Measurements from ENCODE around the gene RSPO4.
"Not testable (repeated sequence)": the region's sequence is repeated elsewhere in the genome, so short reads cannot be mapped to it uniquely, and the experiment has no call there.

Gene RSPO4

DNA sequence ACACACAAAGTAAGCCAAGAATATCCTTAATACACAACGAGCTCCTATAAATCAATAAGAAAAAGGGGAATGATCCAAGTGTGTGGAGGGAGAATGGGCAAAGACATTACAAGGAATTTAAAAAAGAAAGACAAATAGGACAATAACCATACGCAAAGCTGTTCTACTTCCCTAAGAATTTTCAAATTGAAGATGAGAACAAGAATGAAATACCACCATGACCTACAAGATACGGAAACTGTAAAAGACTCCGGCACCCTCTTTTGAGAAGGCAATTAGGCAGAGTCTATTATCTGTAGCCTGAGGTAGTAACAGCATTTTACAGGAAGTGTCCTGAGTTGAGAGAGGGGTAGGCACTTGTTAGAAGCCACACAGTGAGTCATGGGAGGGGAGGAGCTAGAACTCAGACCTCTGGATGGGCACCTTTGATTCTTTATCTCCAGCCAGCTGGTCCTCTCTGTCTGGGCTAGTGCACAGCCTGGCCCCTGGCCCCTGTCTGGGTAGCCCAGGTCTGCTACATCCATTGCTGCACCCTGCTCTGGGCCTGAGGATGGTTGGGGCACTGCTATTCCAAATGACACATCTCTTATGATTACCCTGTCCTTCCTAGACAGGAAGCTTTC lies 15.3 kb downstream of the RSPO4 start:
- Histone ChIP-seq H3K27me3 (ENCODE audit: control insufficient read depth, insufficient read depth, low read length) (peaks cover 32% of the 10 kb centered on the region), H3K9me3 (replicated peaks; ENCODE audit: low read length) (no peaks in the 10 kb centered on the region), H3K4me2 (ENCODE audit: low read length) (no peak overlapping the region), H3K4me3 (ENCODE audit: low read length) (no peak overlapping the region), H3K36me3 (ENCODE audit: insufficient read depth, low read length) (no peaks in the 10 kb centered on the region), H3K9ac (ENCODE audit: low read depth, low read length) (no peak overlapping the region), H3K4me1 (ENCODE audit: control insufficient read depth, insufficient read depth, low read length) (no peaks in the 10 kb centered on the region)

DNA sequence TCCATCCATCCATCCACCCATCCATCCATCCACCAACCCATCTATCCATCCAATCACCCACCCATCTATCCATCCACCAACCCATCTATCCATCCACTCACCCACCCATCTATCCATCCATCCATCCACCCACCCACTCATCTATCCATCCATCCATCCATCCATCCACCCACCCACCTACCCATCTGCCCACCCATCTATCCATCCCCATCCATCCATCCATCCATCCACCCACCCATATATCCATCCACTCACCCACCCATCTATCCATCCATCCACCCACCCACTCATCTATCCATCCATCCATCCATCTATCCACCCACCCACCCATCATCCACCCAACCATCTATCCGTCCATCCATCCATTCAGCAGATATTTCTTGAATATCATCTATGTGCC lies 17.1 kb downstream of the RSPO4 start:
- H3K9ac ChIP-seq (ENCODE audit: low read depth, low read length); H3K36me3 ChIP-seq (ENCODE audit: insufficient read depth, low read length); H3K9me3 ChIP-seq (replicated peaks; ENCODE audit: low read length); H3K4me1 ChIP-seq (ENCODE audit: control insufficient read depth, insufficient read depth, low read length); H3K4me2 ChIP-seq (ENCODE audit: low read length); H3K4me3 ChIP-seq (ENCODE audit: low read length): not testable (repeated sequence)
- H3K27me3 ChIP-seq (ENCODE audit: control insufficient read depth, insufficient read depth, low read length): peaks cover 30% of the 10 kb centered on the region

DNA sequence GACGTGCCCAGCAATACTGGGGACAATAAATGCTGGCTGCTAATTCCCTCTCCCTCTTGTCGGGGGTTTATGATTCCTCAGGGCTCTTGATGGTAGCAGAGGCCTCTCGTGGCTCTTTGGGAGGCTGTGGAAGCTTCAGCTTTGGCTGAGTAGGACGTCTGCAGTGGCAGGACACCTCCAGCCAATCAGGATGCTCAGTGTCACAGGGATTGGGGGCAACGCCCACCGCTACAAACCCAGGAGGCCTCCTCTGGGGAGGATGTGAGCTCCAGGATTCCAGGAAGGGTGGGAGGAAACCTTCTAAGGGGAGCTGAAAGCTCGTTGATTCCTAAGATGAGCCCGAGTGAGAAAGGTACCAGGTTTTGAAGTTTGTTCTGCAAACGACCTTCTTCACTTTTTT lies 19.4 kb downstream of the RSPO4 start:
- Histone ChIP-seq H3K4me2 (ENCODE audit: low read length) (no peak overlapping the region), H3K4me1 (ENCODE audit: control insufficient read depth, insufficient read depth, low read length) (no peaks in the 10 kb centered on the region), H3K9ac (ENCODE audit: low read depth, low read length) (no peak overlapping the region), H3K27me3 (ENCODE audit: control insufficient read depth, insufficient read depth, low read length) (peaks cover 30% of the 10 kb centered on the region), H3K36me3 (ENCODE audit: insufficient read depth, low read length) (no peaks in the 10 kb centered on the region), H3K4me3 (ENCODE audit: low read length) (no peak overlapping the region), H3K9me3 (replicated peaks; ENCODE audit: low read length) (no peaks in the 10 kb centered on the region)

DNA sequence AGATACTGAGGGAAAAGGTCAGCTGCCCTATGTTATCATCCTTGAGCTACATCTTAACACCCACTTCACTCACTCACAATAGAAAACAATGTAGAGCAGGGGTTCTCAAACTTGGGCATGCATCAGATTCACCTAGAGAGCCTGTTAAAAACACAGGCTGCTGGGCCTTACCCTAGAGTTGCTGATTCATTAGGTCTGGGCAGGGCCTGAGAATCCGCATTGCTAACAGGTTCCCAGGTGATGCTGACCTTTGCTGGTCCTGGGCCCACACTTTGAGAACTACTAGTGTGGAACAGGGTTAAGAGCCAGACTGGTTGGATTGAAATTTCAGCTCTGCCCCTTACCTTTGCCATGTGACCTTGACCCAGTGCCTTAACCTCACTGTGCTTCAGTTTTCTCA lies 25.1 kb downstream of the RSPO4 start:
- H3K4me1 ChIP-seq (ENCODE audit: control insufficient read depth, insufficient read depth, low read length): no peaks in the 10 kb centered on the region
- H3K27me3 ChIP-seq (ENCODE audit: control insufficient read depth, insufficient read depth, low read length): peaks cover 24% of the 10 kb centered on the region
- no peaks in the 10 kb centered on the region for H3K9me3 ChIP-seq (replicated peaks; ENCODE audit: low read length)
- no peak overlapping the region for H3K4me3 ChIP-seq (ENCODE audit: low read length)
- H3K9ac ChIP-seq (ENCODE audit: low read depth, low read length): no peak overlapping the region
- no peak overlapping the region for H3K4me2 ChIP-seq (ENCODE audit: low read length)
- H3K36me3 ChIP-seq (ENCODE audit: insufficient read depth, low read length): no peaks in the 10 kb centered on the region

DNA sequence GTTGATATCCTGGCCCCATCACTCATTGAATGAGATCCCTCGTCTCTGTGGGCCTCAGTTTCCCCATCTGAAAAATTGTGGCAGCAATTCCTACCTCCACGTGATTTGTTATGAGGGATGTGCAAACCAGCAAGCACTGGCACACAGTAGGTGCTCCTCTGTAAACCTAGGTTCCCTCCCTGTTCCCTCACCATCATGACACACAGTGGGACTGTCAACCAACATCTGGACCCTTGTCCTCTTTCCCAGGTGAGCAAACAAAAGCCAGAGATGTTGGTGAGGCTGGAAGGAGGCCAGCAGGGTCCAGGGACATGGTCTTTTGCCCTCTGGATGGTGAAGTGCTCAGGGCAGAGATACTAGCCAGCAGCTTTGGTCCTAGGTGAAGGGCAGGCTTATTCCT lies 26.1 kb downstream of the RSPO4 start:
- no peaks in the 10 kb centered on the region for H3K9me3 ChIP-seq (replicated peaks; ENCODE audit: low read length)
- H3K4me3 ChIP-seq (ENCODE audit: low read length): no peak overlapping the region
- H3K9ac ChIP-seq (ENCODE audit: low read depth, low read length): no peak overlapping the region
- H3K4me2 ChIP-seq (ENCODE audit: low read length): no peak overlapping the region
- peaks cover 21% of the 10 kb centered on the region for H3K27me3 ChIP-seq (ENCODE audit: control insufficient read depth, insufficient read depth, low read length)
- no peaks in the 10 kb centered on the region for H3K4me1 ChIP-seq (ENCODE audit: control insufficient read depth, insufficient read depth, low read length)
- no peaks in the 10 kb centered on the region for H3K36me3 ChIP-seq (ENCODE audit: insufficient read depth, low read length)

DNA sequence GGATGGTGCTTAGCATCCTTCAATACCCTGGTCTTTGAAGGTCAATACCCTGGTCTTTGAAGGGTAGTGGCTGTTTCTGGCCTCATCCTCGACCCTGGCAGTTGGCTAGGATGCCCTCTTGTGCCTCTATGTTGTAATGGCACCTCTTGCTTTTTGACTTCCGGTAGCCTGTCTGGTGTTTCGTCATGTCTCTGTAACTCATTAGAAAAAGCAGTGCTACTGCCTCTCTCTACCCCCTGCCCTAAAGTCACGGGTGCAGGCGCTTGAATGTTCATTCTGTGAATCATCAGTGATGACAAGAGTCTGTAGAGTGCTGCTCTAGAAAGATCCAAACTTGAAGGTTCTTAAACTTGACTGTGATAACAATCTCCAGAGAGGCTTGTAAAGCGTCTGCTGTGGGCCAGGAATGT lies 28.3 kb downstream of the RSPO4 start:
- Histone ChIP-seq H3K27me3 (ENCODE audit: control insufficient read depth, insufficient read depth, low read length) (peaks cover 21% of the 10 kb centered on the region), H3K36me3 (ENCODE audit: insufficient read depth, low read length) (no peaks in the 10 kb centered on the region)

DNA sequence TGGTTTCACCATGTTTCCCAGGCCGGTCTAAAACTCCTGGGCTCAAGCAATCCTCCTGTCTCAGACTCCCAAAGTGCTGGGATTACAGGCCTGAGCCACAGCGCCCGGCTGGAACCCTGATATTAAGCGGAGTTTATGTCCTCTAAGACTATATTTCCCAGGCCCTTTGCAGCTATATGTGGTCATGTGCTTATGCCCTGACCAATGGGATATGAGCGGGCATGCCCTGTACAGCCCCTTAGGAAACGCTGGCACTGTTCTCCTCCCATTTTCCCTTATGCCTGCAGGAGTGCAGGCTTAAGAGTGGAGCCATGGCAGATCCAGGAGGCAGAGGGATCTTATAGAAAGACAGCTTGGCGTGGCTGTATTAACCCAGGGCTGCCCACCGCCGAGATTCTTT lies 29.9 kb downstream of the RSPO4 start:
- H3K27me3 ChIP-seq (ENCODE audit: control insufficient read depth, insufficient read depth, low read length): peaks cover 21% of the 10 kb centered on the region
- H3K9ac ChIP-seq (ENCODE audit: low read depth, low read length): no peak overlapping the region
- H3K4me2 ChIP-seq (ENCODE audit: low read length): no peak overlapping the region
- no peaks in the 10 kb centered on the region for H3K9me3 ChIP-seq (replicated peaks; ENCODE audit: low read length)
- no peaks in the 10 kb centered on the region for H3K4me1 ChIP-seq (ENCODE audit: control insufficient read depth, insufficient read depth, low read length)
- H3K36me3 ChIP-seq (ENCODE audit: insufficient read depth, low read length): no peaks in the 10 kb centered on the region
- H3K4me3 ChIP-seq (ENCODE audit: low read length): no peak overlapping the region

More for the DNA sequence above, 28.3 kb downstream of the RSPO4 start:
- no peaks in the 10 kb centered on the region for H3K9me3 ChIP-seq (replicated peaks; ENCODE audit: low read length)
- H3K4me3 ChIP-seq (ENCODE audit: low read length): no peak overlapping the region
- no peaks in the 10 kb centered on the region for H3K4me1 ChIP-seq (ENCODE audit: control insufficient read depth, insufficient read depth, low read length)
- H3K4me2 ChIP-seq (ENCODE audit: low read length): no peak overlapping the region
- no peak overlapping the region for H3K9ac ChIP-seq (ENCODE audit: low read depth, low read length)

DNA sequence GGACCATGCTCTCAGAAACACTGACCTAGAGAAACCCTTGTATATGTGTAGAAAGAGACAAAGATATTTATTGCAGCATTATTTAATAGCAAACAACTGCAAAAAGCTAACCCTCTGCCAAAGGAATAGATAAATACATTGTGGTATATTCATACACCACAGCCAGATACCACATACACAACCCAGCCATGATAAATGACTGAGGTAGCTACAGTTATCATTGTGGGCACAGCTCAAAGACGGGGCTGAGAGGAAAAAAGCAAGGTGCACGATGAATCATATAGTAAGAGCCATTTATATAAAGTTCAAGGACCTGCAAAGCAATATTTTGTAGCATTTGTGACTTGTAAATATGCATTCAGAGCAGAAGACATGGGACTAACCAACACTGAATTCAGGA lies 30.8 kb downstream of the RSPO4 start:
- Histone ChIP-seq H3K36me3 (ENCODE audit: insufficient read depth, low read length) (no peaks in the 10 kb centered on the region), H3K4me1 (ENCODE audit: control insufficient read depth, insufficient read depth, low read length) (no peaks in the 10 kb centered on the region), H3K4me3 (ENCODE audit: low read length) (no peak overlapping the region), H3K9me3 (replicated peaks; ENCODE audit: low read length) (no peaks in the 10 kb centered on the region), H3K9ac (ENCODE audit: low read depth, low read length) (no peak overlapping the region), H3K4me2 (ENCODE audit: low read length) (no peak overlapping the region), H3K27me3 (ENCODE audit: control insufficient read depth, insufficient read depth, low read length) (peaks cover 21% of the 10 kb centered on the region)

DNA sequence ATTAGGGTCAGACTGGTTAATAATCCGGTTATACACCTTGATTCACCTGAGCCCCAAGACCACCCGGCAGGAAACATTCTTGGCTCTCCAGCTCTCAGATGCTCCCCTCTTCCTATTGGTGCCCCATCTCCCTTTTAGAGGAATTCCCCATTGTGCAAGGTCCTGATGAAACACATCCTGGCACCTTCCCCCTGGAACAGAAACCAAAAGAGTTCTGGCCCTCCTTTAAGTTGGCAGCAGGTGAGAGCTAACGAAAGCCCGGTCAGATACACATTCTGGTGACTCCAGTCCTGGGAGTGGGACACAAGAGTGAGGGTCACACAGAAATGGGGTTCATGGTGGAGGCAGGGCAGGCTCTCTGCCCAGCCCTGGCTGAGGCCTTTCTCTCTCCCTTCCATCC lies 32.2 kb downstream of the RSPO4 start:
- no peaks in the 10 kb centered on the region for H3K36me3 ChIP-seq (ENCODE audit: insufficient read depth, low read length)
- H3K9ac ChIP-seq (ENCODE audit: low read depth, low read length): no peak overlapping the region
- peaks cover 17% of the 10 kb centered on the region for H3K27me3 ChIP-seq (ENCODE audit: control insufficient read depth, insufficient read depth, low read length)
- no peaks in the 10 kb centered on the region for H3K4me1 ChIP-seq (ENCODE audit: control insufficient read depth, insufficient read depth, low read length)
- no peak overlapping the region for H3K4me2 ChIP-seq (ENCODE audit: low read length)
- H3K9me3 ChIP-seq (replicated peaks; ENCODE audit: low read length): no peaks in the 10 kb centered on the region
- no peak overlapping the region for H3K4me3 ChIP-seq (ENCODE audit: low read length)

DNA sequence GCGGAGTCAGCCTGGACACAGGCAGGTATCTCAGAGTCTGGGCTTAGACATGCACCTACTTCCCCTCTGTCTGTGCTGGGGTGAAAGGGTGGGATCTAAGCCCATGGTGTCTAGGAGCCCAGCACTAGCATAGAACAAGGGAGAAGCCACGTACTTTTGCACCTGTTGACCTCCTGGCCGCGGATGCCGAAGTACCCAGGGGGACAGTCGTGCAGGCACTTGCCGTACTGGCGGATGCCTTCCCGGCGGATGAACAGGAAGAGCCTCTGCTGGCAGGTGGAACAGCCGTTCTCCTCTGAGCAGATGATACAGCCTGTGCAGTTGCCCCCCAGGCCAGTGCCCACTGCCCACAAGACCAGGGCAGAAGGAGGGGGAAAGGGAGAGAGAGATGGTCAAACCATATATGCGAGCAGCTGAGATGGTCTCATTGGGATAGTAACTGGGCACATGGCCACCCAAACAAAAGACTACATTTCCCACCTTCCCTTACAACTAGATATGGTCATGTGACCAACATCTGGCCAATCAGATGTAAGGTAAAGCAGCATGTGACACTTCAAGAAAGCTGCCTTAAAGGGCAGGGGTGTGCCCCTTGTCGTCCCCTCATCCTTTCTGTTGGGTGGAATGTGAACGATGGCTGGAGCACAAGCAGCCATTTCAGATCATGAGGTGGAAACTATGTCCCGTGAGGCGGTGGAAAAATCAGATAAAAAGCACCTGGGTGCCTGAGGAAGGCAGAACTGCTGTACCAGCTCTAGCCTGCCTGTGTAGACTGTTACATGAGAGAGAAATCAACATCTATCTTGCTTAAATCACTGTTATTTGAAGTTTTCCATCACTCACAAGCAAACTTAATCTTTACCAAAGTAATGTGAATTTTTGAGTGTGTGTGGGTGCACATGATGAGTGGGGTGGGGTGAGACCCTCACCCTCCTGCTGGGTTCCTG lies 34.0 kb downstream of the RSPO4 start:
- Histone ChIP-seq H3K36me3 (ENCODE audit: insufficient read depth, low read length) (no peaks in the 10 kb centered on the region), H3K4me2 (ENCODE audit: low read length) (no peak overlapping the region), H3K9ac (ENCODE audit: low read depth, low read length) (no peak overlapping the region), H3K4me1 (ENCODE audit: control insufficient read depth, insufficient read depth, low read length) (no peaks in the 10 kb centered on the region), H3K9me3 (replicated peaks; ENCODE audit: low read length) (no peaks in the 10 kb centered on the region), H3K4me3 (ENCODE audit: low read length) (no peak overlapping the region), H3K27me3 (ENCODE audit: control insufficient read depth, insufficient read depth, low read length) (peaks cover 17% of the 10 kb centered on the region)

DNA sequence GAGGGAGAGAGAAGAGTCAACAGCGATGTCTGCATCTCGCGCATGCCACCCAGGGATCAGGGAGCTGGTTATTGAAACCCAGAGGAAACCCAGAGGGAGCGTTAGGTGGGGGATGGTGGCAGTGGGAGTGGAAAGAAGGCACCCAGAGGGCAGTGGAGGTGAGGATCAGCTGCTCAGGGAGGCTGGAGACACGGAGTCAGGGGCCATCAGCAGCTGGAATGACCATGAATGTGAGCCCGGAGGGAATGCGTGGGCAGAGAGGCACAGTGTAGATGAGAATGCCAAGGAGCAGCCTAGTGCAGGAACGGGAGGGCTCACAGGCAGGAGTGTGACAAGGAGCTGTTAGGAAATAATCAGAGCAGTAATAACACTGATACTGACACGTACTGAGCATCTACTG lies 36.2 kb downstream of the RSPO4 start:
- Histone ChIP-seq H3K9ac (ENCODE audit: low read depth, low read length) (no peak overlapping the region), H3K36me3 (ENCODE audit: insufficient read depth, low read length) (no peaks in the 10 kb centered on the region), H3K27me3 (ENCODE audit: control insufficient read depth, insufficient read depth, low read length) (peaks cover 19% of the 10 kb centered on the region), H3K4me3 (ENCODE audit: low read length) (no peak overlapping the region), H3K4me1 (ENCODE audit: control insufficient read depth, insufficient read depth, low read length) (no peaks in the 10 kb centered on the region), H3K9me3 (replicated peaks; ENCODE audit: low read length) (no peaks in the 10 kb centered on the region), H3K4me2 (ENCODE audit: low read length) (no peak overlapping the region)

DNA sequence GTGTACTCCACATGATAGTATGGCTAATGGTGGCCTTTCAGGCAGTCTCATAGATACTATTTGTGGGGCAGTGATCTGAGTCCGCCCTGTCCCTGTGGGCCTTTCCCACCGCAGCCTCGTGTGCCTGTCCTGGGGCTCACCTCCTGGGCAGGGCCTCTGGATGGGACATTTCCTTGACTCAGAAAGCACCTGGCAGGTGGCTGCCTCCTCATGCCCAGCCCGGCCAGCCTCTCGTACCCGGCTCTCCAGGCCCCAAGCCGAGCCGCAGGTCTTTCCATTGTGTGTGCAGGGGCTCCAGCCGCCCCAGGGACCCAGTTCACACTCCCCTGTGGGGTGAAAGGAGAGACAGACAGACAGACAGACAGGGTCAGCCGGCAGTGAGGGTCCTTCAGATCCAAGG lies 38.3 kb downstream of the RSPO4 start:
- Histone ChIP-seq H3K4me2 (ENCODE audit: low read length) (no peak overlapping the region), H3K27me3 (ENCODE audit: control insufficient read depth, insufficient read depth, low read length) (peaks cover 15% of the 10 kb centered on the region), H3K36me3 (ENCODE audit: insufficient read depth, low read length) (no peaks in the 10 kb centered on the region), H3K4me1 (ENCODE audit: control insufficient read depth, insufficient read depth, low read length) (no peaks in the 10 kb centered on the region), H3K9ac (ENCODE audit: low read depth, low read length) (no peak overlapping the region), H3K4me3 (ENCODE audit: low read length) (no peak overlapping the region), H3K9me3 (replicated peaks; ENCODE audit: low read length) (no peaks in the 10 kb centered on the region)
